Fibroblast of skin of left biceps (primary cell): ENCODE measurements around the gene DCLK3.

Experiments
- DNase-seq, 2 experiments: peaks; one replicate each; pipeline ENCODE4 v3.0.0-alpha.2; 2013; ENCODE audit warnings: low read depth in 2 of 2

Gene DCLK3

DNA sequence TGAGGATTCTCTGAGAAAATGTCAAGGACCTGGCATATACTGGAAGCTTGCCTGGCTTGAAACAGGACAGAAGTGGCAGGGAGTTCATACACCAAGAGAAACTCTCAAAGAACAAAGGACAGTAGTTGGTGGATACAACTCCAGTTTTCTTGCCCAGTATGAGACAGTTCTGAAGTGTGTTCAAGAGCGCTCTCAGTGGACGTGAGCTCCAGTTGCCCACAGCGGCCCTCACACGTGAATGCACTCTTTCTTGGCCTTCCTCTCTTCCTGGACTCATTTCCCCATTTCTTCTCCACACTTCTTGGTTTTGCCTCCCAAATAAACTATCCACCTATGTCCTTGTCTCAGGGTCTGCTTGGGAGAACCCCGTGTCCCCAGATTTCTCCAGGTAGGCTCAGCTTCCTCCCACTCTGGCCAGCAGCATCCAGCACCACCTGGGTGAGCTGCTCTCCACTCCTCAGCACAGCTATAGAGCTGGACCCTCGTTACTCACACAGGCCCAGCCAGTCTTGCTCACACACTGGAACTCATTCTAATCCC, 54.5 kb downstream of the DCLK3 start:
- DNase-seq: no peak

DNA sequence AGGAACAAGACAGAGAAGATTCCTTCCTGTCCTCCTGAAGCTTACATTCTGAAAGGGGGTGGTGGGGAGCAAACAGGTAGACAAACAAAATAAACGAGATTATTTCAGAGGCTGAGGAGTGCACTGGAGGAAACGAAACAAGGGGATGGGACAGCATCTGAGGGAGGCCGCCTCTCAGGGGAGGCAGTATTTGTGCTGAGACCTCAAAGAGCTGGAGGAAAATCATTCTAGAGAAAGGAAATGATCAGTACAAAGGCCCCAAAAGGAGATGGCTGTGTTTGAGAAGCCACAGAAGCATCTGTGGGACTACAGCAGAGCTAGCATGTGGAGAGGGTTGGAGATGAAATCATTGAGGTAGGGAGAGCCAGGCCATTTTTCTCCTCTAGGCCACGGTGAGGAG, 55.1 kb downstream of the DCLK3 start:
- no peak for DNase-seq

DNA sequence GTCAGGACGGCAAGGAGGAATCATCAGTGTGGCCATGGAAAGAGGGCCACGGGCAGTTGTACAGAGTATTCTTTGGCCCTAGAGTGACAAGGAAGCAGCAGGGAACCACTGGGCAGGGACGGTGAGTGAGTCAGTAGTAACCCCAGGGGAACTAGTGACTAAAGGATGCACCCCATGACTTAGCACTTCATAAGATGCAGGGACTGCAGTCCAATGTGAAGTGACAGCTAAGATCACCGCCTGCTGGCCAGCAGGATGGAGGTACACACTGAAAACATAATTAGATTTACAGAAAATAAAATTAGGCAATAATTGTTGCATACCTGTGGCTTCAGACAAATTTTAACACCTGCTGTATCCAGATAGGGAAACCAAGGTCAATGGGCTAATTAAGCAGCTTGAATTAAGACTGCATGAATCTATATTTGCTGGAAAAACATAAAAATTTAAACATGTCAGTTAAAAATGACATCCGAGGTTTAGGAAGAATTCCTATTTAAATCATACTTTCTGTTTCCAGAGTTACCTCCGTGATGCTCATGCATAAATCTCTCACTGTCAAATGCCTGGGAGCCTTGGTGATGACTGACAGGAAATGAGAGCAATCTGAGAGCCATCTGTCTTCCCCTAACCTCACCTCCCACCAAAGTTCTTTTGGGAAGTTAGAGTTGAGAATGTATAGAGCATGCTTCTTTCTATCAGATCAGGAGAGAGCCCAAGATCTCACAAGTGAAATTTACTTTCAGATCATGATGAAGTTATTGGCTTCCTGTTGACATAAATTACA, 56.5 kb downstream of the DCLK3 start:
- no peak for DNase-seq

DNA sequence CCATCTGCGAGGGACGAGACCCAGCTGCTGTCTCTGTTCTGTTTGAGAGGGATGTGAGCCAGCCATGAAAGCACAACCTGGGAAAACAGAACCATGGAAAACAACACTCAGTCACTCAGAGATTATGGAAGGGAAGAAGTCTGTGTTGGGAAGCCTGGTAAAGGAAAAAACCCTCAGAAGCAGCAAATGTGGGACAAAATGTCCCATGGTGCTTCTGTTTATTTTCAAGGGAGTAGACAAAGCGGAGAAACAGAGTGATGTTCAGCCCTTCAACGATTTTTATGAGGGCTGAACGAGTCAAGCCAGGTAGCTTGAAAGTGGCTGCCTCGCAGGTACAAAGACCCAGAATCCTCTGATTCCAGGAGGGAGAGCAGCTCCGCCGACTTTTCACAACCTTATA, 59.3 kb downstream of the DCLK3 start:
- DNase-seq: no peak

DNA sequence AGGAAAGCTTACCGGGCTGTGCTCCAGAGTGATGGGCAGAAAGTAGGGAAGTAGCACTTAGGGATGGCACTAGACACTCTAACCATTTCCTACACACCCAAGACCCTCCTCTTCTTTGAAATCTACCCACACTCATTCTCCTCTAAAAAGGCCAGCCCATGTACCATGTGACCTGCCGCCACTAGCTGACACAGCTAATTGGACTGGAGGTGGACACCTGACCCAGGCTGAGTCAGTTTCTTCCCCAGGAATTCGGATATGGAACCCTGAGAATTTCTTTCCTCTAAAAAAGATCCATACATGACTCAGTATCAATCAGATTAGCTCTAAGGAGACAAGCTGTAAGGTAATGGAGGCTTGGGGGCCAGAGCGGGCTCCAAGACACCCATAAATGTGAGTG, 60.1 kb downstream of the DCLK3 start:
- DNase-seq: no peak

DNA sequence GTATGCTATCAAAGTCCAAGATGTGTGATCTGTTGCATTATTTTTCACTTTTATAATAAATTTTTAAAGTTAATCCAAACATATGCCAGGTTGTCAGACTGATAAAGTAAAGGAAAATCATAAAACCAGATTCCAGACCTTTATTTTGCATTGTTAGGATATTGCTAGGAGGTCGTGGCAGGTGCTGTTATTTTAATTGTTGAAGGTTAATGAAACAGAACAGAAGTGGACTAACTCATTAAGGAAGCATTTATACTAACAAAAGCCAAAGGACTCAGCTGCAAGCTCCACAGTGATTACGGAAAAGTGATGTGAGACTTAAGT, 63.1 kb downstream of the DCLK3 start:
- no peak for DNase-seq

DNA sequence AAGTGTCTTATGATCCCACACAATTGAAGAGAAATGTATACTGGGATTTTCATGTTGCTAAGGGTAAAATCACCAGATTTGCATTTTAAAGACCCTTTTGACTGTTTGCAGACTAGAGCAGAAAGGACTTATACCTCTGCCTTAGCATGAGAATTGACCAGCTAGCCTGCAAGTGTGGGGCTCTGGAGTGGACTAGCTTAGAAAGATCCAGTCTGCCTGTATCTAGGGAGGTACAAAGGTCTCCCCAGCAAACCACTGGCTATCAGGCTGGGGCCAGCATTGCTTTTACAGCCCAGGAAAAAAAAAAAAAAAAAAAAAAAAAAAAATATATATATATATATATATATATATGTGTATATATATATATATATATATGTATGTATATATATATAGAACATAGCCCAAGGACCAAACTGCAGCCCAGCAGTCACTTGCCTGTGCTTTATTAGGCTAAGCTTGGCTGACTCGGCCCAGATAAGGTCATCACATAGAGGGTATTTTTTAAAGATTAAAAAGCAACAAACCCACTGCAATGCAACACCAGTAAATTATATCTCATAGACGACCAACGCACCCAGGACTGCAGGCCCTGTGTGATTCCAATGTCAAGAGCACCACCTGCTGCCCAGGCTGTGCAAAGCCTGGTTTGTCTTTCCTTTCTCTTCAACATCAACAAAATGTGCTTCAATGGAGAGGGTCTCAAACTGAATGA, 63.7 kb downstream of the DCLK3 start:
- DNase-seq: peak in 1 of 2 experiments; percentile 42

DNA sequence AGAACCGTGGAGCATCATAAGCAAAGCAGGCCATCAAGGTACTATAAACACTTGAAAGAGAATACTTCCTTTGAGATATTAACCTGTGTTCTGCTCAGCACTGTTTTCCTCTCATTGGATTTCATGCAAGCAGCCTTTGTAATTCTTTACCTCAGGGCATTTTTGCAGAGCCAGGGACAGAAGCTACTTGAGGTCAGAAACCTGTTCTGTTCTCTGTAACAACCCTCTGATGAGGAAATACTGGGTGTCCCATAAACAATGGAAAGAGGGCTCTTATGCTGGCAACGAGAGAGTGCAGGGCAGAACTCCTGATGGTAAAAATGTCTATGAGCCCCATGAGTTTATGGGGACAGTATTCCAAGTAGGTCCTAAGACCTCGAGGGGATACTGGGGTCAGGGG, 66.0 kb downstream of the DCLK3 start:
- no peak for DNase-seq

DNA sequence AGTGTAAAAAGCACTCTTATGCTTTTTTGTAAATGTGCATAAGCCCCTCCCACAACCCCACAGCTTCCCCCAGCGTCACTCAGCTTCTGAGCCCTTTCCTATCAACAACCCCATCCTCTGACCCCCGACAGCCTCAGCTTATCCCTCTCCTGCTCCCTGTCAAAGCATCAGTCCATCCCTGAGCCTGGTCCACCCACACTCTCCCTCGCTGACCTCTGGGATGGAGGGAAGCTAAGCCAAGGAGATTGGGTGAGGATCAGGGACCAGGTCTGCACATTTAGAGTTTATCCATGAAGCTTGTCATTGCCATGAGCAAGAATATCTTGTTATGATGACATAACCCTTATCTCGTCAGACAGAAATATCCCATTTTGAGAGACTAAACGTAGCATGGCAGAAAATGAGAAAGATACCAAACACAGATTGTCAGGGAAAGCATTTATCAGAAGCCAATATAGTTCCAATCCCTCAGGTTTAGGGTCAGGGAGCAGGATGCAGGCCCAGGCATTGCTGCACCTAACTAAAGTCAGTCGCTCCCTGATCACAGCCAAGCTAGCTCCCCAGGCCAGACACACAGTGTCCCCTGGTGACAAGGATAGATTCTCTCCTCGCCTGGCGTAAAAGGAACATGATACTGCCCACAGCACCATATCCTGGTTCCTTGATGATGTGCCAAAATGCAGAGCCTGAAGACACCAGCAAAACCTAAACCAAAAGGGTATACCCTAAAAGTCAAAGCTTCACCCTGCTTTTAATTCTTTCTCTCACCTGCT, 66.9 kb downstream of the DCLK3 start:
- DNase-seq: no peak

DNA sequence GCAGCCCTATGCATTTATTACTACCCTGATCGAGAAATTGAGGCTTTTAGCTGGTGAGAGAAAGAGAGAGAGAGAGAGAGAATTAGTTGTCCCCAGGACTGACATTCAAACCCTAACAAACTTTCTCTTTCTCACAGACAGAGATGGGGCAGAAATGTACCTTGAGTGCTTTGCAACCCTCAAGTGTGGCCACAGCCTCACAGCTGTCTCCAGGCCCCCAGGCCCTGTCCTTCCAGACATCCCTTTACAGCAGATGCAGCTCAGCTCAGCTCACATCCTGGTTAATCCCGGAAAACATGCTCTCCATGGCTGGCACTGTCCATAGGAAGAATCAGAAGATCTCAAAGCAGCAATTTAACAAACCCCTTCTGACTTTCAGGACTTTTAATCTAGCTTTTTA, 67.6 kb downstream of the DCLK3 start:
- DNase-seq: no peak

DNA sequence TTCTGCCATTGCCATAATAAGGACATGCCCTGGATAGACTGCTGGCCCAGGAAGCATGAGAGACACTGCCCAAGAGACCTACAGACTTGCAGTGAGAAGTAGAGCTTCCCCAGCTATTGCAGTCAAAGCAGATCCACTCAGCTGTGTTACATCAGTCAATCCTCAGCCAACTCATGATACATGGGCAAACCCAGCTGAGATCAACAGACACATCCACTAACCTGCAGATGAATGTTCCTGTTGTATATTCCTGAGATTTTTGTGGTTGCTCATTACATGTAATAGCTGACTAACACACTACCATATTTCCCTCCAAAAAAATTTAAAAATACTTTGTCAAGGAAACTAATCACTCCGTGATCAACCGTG, 68.6 kb downstream of the DCLK3 start:
- DNase-seq: peak; percentile 83 to 88

DNA sequence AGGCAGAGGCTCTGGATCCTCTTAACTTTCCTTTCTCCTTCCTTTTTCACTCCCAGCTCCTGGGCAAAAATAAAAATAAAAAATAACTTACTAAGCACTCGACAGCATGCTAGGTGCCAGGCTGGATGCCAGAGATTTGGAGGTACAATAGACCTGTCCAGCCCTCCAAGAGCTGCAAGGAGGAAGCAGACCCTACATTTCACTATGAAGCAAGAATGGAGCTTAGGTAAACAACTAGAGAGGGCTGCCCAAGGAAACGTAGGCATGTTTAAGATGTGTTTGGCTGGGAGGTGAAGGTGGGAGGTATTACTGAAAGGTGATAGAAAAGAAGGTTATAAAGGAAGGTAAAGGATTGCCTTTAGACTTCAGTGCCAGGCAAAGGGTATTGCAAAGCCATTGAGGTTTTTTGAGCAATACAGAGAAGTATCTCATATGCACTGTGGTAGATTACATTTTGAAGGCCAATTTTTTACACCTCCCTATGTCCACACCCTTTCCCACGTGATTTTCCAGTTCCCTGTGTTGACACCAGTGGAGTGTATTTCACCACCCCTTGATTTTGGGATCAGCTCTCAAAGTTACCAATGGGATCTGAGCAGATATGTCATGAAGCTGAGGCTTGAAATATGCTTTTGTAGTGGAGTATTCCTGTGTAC, 69.1 kb downstream of the DCLK3 start:
- DNase-seq: no peak

DNA sequence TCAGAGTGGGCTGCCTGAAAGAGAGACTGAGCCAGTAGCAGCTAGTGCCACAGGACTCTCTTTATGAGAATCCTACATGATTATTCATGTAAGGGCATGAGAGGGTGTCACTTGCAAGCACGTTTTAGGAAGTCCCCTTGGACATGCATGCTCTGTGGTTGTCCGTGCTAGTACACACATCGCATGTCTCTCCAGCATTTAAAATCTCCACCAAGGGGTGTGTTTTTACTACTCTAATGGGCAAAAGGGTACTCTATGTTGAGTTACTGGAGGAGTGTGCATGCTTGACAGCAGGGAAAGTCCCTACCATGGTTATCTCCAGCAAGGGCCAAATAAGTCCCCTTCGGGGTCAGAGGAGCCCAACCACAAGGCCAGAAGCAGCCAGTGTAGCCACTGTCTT, 70.7 kb downstream of the DCLK3 start:
- no peak for DNase-seq

DNA sequence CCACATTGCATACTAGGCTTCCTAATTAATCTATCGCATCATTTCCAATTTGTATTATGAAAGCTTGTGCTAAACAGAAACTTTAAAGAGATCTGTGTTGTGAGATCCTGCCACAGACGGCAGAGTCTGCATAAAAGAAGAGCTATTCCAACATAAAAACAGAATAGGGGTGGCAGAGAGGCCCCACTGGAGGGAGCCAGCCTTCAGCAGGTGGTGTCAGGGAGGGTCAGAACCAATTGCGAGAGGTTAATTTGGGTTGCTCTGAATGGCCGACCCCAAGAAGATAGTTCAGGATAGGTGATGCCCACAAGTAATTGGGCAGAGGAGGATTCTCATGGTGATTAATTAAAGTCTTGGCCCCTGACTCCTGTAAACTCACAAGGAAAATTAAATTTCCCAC, 74.8 kb downstream of the DCLK3 start:
- no peak for DNase-seq

DNA sequence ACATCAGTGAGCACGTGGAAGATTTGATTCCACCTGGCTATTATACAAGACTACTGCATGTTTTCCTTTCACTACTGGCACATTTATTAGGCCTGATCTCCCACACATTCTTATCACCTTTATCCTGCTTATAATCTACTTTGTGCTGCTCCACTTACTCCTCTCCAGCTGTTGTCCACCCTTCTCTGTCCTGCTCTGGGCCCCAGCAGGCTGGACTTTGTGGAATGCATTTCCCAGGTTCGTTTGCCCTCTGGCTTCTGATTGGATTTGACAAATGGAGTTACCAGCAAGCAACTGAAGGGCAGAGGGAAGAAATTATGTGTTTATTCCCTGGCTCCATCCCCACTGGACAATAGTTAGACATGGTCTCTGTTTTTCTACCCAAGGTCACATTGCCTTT, 75.5 kb downstream of the DCLK3 start:
- no peak for DNase-seq

DNA sequence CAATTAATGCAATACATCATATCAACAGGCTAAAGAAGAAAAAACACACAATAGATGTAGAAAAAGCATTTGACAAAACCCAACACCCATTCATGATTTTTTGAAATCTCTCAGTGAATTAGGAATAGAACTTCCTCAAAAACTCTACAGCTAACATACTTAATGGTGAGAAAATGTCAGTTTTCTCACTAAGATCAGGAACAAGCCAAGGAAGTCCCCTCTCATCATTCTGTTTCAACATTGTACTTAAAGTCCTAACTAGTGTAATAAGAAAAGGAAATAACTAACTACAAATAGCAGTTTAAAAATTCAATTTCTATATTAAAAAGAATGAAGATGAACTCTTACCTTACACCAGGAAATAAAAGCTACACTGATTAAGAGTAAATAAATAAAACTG, 77.8 kb downstream of the DCLK3 start:
- no peak for DNase-seq

DNA sequence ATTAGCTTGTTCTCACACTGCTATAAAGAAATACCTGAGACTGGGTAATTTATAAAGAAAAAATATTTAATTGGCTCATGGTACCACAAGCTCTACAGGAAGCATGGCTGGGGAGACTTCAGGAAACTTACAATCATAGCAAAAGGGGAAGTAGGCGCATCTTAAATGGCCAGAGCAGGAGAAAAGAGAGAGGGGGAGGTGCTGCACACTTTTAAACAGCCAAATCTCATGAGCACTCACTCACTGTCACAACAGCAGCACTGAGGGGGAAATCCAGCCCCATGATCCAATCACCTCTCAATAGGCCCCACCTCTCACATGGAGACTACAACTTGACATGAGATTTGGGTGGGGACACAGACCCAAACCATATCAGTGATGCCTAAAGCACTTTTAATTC, 82.5 kb downstream of the DCLK3 start:
- DNase-seq: no peak

DNA sequence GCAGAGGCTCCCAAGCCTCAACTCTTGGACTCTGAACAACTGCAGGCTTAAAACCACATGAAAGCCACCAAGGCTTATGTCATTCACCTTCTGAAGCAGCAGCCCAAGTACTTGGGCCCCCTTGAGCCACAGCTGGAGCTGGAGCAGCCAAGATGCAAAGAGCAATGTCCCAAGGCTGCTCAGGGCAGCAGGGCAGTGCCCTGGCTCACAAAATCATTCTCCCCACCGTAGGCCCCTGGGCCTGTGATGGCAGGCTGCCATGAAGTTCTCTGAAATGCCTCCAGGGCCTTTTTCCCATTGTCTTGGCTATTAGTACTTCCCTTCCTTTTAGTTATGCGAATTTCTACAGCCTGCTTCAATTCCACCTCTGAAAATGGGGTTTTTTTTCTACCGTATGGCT, 83.4 kb downstream of the DCLK3 start:
- DNase-seq: no peak

DNA sequence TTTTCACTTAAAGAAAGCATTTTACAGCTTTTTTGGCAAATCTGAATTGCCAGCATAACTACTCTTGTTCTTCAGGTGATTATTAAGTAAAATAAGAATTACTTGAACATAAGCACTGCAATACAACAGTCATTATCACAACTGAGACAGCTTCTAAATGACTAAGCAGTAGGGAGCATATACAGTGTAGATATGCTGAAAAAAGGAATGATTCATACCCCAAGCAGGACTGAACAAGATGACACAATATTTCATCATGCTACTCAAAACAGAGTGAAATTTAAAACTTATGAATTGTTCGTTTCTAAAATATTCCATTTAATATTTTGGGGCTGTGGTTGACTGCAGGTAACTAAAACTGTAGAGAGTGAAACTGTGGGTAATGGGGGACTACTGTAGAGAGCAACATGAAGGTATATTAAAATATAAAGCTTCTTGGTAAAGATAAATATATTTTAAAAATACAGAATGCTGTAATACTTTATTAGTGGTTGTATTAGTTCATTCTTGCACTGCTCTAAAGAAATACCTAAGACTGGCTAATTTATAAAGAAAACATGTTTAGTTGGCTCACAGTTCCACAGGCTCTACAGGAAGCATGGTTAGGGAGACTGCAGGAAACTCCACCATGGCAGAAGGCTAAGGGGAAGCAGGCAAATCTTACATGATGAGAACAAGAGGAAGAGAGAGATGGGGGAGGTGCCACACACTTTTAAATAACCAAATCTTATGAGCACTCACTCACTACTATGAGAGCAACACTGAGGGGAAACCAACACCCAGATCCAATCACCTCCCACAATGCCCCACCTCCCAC, 84.8 kb downstream of the DCLK3 start:
- DNase-seq: peak; percentile 69 to 80

DNA sequence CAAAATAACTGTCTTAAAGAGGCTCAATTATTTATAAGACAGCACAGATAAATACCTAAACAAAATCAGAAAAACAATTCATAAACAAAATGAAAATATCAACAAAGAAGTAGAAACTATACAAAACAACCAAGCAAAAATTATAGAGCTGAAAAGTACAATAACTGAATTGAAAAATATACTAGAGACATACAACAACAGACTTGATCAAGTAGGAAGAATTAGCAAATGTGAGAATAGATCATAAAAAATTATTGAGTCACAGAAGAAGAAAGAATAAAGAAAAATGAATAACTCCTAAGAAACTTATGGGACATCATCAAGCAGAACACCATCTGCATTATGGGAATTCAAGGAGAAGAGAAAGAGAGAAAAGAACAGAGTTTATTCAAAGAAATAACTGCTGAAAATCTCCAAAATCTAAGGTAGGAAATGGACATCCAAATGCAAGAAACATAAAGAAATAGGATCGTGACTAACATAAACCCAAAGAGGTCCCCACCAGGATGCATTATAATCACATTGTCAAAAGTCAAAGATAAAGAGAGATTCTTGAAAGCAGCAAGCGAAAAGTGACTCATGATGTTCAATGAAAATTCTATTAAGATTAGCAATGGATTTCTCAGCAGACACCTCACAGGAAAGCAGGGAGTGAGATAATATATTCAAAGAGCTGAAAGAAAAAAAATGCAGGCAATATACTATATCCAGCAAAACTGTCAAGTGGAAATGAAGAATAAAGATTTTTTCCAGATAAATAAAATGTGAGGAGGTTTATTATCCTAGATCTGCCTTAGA, 85.9 kb downstream of the DCLK3 start:
- no peak for DNase-seq
